Measurements from ENCODE around the gene C16orf82. TPM values are rescaled to one million over a fixed set of nuclear protein-coding genes. Genes with fewer than 3 reads are reported as not detected.

The C16orf82 gene
- total RNA-seq, 2 donors from 2014 or later, result not detected

- Histone ChIP-seq H3K9me3 (no peaks in the 10 kb centered on the region), H3K27me3 (no peaks in the 10 kb centered on the region), H3K36me3 (no peaks in the 10 kb centered on the region), H3K27ac (no peak overlapping the region), H3K4me1 (no peaks in the 10 kb centered on the region), H3K4me3 (no peak overlapping the region), H3K9ac (ENCODE audit: low read depth in 2 of 2, low read length in 2 of 2) (no peak overlapping the region)
- DNase-seq, result no peak
- intact Hi-C loops (cut with DNase I), result no loop called here
- no peak for TF ChIP-seq CTCF (IDR thresholded peaks at IDR 0.05)
Observed at GRCh38 chr16:27028591-27029110, 38.1 kb upstream of the C16orf82 start.

- no peak overlapping the region for H3K27ac ChIP-seq
- H3K4me3 ChIP-seq, result no peak overlapping the region
- intact Hi-C loops (cut with DNase I), result no loop called here
- H3K9me3 ChIP-seq, result no peaks in the 10 kb centered on the region
- H3K9ac ChIP-seq (ENCODE audit: low read depth in 2 of 2, low read length in 2 of 2), result no peak overlapping the region
- H3K4me1 ChIP-seq, result no peaks in the 10 kb centered on the region
- no peak for TF ChIP-seq CTCF (IDR thresholded peaks at IDR 0.05)
- H3K27me3 ChIP-seq, result no peaks in the 10 kb centered on the region
- no peak for DNase-seq
- H3K36me3 ChIP-seq, result no peaks in the 10 kb centered on the region
Observed at GRCh38 chr16:27029525-27029924, 37.2 kb upstream of the C16orf82 start.

- Histone ChIP-seq H3K27me3 (no peaks in the 10 kb centered on the region), H3K27ac (no peak overlapping the region), H3K4me3 (no peak overlapping the region), H3K9me3 (no peaks in the 10 kb centered on the region), H3K36me3 (no peaks in the 10 kb centered on the region), H3K9ac (ENCODE audit: low read depth in 2 of 2, low read length in 2 of 2) (no peak overlapping the region), H3K4me1 (no peaks in the 10 kb centered on the region)
- no peak for TF ChIP-seq CTCF (IDR thresholded peaks at IDR 0.05)
- no peak for DNase-seq
- intact Hi-C loops (cut with DNase I), result no loop called here
Observed at GRCh38 chr16:27033281-27033979, 33.3 kb upstream of the C16orf82 start.

- Histone ChIP-seq H3K4me1 (no peaks in the 10 kb centered on the region), H3K36me3 (no peaks in the 10 kb centered on the region), H3K27ac (no peak overlapping the region), H3K9ac (ENCODE audit: low read depth in 2 of 2, low read length in 2 of 2) (no peak overlapping the region), H3K4me3 (no peak overlapping the region), H3K27me3 (no peaks in the 10 kb centered on the region), H3K9me3 (no peaks in the 10 kb centered on the region)
- intact Hi-C loops (cut with DNase I), result no loop called here
- DNase-seq, result no peak
- no peak for TF ChIP-seq CTCF (IDR thresholded peaks at IDR 0.05)
Observed at GRCh38 chr16:27040732-27041131, 26.0 kb upstream of the C16orf82 start.

GRCh38 chr16:27046958-27047518 is 19.7 kb upstream of the C16orf82 start:
- Histone ChIP-seq H3K9me3 (no peaks in the 10 kb centered on the region), H3K27me3 (no peaks in the 10 kb centered on the region), H3K36me3 (no peaks in the 10 kb centered on the region), H3K4me3 (no peak overlapping the region), H3K27ac (no peak overlapping the region), H3K4me1 (no peaks in the 10 kb centered on the region), H3K9ac (ENCODE audit: low read depth in 2 of 2, low read length in 2 of 2) (no peak overlapping the region)
- intact Hi-C loops (cut with DNase I), result no loop called here
- DNase-seq, result no peak
- no peak for TF ChIP-seq CTCF (IDR thresholded peaks at IDR 0.05)
